ENCODE data around the gene FLOT1. TPM values are rescaled to one million over a fixed set of nuclear protein-coding genes. Genes with fewer than 3 reads are reported as not detected.
"Not testable (repeated sequence)": the region's sequence is repeated elsewhere in the genome, so short reads cannot be mapped to it uniquely, and the experiment has no call there.

FLOT1 gene
- polyA plus RNA-seq, 1 experiment, result 292 TPM

- ChIA-PET POLR2A (interaction anchor here (0.6 to 0.7 kb wide), 3 partner anchors 18 to 123 kb away, joined by 3 to 8 read pairs (median 6); no protein-coding TSS in a partner anchor), CTCF (interaction anchor here (0.6 to 1.4 kb wide), 3 partner anchors 59 to 81 kb away, joined by 3 to 4 read pairs (median 3); no protein-coding TSS in a partner anchor)
- TF ChIP-seq CTCF (IDR thresholded peaks at IDR 0.05; ENCODE audit: insufficient read depth, low read depth, low read length), result no peak
- DNase-seq (ENCODE audit: low read depth), result peak; percentile 95
- Histone ChIP-seq H3K4me3 (ENCODE audit: low read depth, low read length) (no peak overlapping the region), H3K27me3 (ENCODE audit: control insufficient read depth, insufficient read depth, low read length) (no peaks in the 10 kb centered on the region), H3K36me3 (ENCODE audit: control insufficient read depth, insufficient read depth, low read length) (no peaks in the 10 kb centered on the region)
Measured at GRCh38 chr6:30759575-30760239, 17.2 kb upstream of the FLOT1 start.

GRCh38 chr6:30757261-30757904, 14.9 kb upstream of the FLOT1 start:
- POLR2A ChIA-PET, result no interaction called here
- DNase-seq (ENCODE audit: low read depth), result no peak

GRCh38 chr6:30756405-30757003, 14.0 kb upstream of the FLOT1 start:
- H3K36me3 ChIP-seq (ENCODE audit: control insufficient read depth, insufficient read depth, low read length); POLR2A ChIA-PET; H3K27me3 ChIP-seq (ENCODE audit: control insufficient read depth, insufficient read depth, low read length); H3K4me3 ChIP-seq (ENCODE audit: low read depth, low read length); DNase-seq (ENCODE audit: low read depth): not testable (repeated sequence)
- CTCF ChIA-PET, result interaction anchor here (0.6 to 1.2 kb wide), 4 partner anchors 22 to 160 kb away, joined by 3 to 4 read pairs (median 4); no protein-coding TSS in a partner anchor

More at GRCh38 chr6:30757261-30757904, 14.9 kb upstream of the FLOT1 start:
- H3K4me3 ChIP-seq (ENCODE audit: low read depth, low read length), result no peak overlapping the region
- H3K27me3 ChIP-seq (ENCODE audit: control insufficient read depth, insufficient read depth, low read length), result no peaks in the 10 kb centered on the region
- TF ChIP-seq CTCF (IDR thresholded peaks at IDR 0.05; ENCODE audit: insufficient read depth, low read depth, low read length), result no peak
- no peaks in the 10 kb centered on the region for H3K36me3 ChIP-seq (ENCODE audit: control insufficient read depth, insufficient read depth, low read length)
- CTCF ChIA-PET, result interaction anchor here (0.6 to 0.9 kb wide), 4 partner anchors 21 to 159 kb away, joined by 3 to 4 read pairs (median 4); no protein-coding TSS in a partner anchor

- no peak for DNase-seq (ENCODE audit: low read depth)
- no peaks in the 10 kb centered on the region for H3K36me3 ChIP-seq (ENCODE audit: control insufficient read depth, insufficient read depth, low read length)
- CTCF ChIA-PET, result interaction anchor here (1.4 kb wide), 1 partner anchor 14 kb away, joined by 5 read pairs; no protein-coding TSS in a partner anchor
- TF ChIP-seq CTCF (IDR thresholded peaks at IDR 0.05; ENCODE audit: insufficient read depth, low read depth, low read length), result no peak
- H3K4me3 ChIP-seq (ENCODE audit: low read depth, low read length), result no peak overlapping the region
- POLR2A ChIA-PET, result interaction anchor here (0.6 kb wide), 1 partner anchor 774 kb away, joined by 7 read pairs; no protein-coding TSS in a partner anchor
- no peaks in the 10 kb centered on the region for H3K27me3 ChIP-seq (ENCODE audit: control insufficient read depth, insufficient read depth, low read length)
Measured at GRCh38 chr6:30754631-30755030, 12.1 kb upstream of the FLOT1 start.

GRCh38 chr6:30752157-30752927, 9.9 kb upstream of the FLOT1 start:
- Histone ChIP-seq H3K27me3 (ENCODE audit: control insufficient read depth, insufficient read depth, low read length) (no peaks in the 10 kb centered on the region), H3K4me3 (ENCODE audit: low read depth, low read length) (no peak overlapping the region), H3K36me3 (ENCODE audit: control insufficient read depth, insufficient read depth, low read length) (no peaks in the 10 kb centered on the region)
- DNase-seq (ENCODE audit: low read depth), result peak; percentile 100
- ChIA-PET CTCF (interaction anchor here (0.5 to 2.0 kb wide), 8 partner anchors 9 to 126 kb away, joined by 3 to 7 read pairs (median 4); no protein-coding TSS in a partner anchor), POLR2A (interaction anchor here (0.8 to 1.2 kb wide), 5 partner anchors 8 to 68 kb away, joined by 3 to 6 read pairs (median 5); partner anchors contain the start of genes FLOT1 and IER3)
- TF ChIP-seq CTCF (IDR thresholded peaks at IDR 0.05; ENCODE audit: insufficient read depth, low read depth, low read length), result peak; percentile 25; the same call in 1 of the 2 replicates
